ENCODE data around the gene EML1. TPM values are rescaled to one million over a fixed set of nuclear protein-coding genes. Genes with fewer than 3 reads are reported as not detected.

Gene EML1
- total RNA-seq, 2 donors from 2014 or later, result 23.6 to 34.6 TPM

DNA sequence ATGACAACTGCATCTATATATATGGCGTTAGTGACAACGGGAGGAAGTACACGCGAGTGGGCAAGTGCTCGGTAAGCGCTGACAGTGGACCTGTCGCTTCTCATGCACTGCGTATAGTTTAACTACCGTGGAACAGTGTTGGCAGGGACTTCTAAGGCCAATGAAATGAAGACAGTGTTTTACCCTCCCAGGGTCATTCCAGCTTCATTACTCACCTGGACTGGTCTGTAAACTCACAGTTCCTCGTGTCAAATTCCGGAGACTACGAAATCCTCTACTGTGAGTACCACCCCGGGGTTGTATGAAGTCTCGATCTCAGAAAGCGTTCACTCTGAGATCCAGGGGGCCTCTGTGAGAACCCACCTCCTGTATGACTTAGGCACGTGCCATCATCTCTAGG lies 142.8 kb downstream of the EML1 start:
- 95 to 98% methylated on average over 15 to 16 of the region's 16 CpGs for WGBS, 2 donors
- no peak for ATAC-seq
- Histone ChIP-seq H3K4me1 (no peaks in the 10 kb centered on the region), H3K36me3 (replicated peaks in 1 of 2; ENCODE audit: insufficient read depth in 1 of 2, low read depth in 2 of 2) (peaks cover 0 to 2% of the 10 kb centered on the region in 2 donors), H3K4me3 (no peak overlapping the region), H3K27ac (no peak overlapping the region), H3K27me3 (no peaks in the 10 kb centered on the region), H3K9me3 (no peaks in the 10 kb centered on the region)
- DNase-seq, result no peak
- intact Hi-C loops (cut with DNase I), result no loop called here
- TF ChIP-seq, protein P1, sequence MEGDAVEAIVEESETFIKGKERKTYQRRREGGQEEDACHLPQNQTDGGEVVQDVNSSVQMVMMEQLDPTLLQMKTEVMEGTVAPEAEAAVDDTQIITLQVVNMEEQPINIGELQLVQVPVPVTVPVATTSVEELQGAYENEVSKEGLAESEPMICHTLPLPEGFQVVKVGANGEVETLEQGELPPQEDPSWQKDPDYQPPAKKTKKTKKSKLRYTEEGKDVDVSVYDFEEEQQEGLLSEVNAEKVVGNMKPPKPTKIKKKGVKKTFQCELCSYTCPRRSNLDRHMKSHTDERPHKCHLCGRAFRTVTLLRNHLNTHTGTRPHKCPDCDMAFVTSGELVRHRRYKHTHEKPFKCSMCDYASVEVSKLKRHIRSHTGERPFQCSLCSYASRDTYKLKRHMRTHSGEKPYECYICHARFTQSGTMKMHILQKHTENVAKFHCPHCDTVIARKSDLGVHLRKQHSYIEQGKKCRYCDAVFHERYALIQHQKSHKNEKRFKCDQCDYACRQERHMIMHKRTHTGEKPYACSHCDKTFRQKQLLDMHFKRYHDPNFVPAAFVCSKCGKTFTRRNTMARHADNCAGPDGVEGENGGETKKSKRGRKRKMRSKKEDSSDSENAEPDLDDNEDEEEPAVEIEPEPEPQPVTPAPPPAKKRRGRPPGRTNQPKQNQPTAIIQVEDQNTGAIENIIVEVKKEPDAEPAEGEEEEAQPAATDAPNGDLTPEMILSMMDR (IDR thresholded peaks at IDR 0.05), result no peak
- no peak for TF ChIP-seq POLR2A (IDR thresholded peaks at IDR 0.05)

DNA sequence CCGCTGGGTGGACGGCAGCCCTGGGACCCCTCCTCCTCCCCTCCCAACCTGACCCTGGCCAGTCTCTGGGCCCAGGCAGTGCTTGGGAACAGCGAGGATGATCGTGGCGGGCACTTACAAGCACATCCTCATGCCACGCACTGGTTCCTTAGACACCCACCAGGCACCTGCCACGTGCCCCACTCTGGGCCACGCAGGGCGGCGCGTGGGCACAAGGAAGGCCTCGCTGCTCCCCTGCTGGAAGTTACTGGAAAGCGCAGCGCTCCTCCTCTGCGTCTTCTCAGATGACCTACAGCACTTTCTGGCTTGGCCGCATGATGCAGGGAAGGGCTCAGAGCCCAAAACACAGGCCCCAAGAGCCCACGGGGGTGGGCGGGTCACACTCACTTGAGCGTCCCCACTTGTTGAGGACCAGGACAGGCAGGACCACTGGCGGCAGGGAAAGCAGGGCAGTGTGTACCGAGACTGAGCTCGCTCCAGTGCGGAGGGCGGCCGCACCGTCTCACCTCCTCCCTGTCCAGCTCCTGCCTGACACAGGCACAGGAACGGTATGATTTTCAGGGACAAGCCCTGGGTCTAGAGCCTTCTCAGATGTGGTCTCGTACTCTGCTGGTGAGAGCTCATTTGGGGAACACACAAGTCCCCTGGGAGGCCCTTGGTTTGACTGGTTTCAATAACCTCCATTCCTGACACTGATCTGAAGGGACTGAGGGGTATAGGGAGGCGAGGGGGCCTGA lies 143.7 kb downstream of the EML1 start:
- Histone ChIP-seq H3K4me1 (no peaks in the 10 kb centered on the region), H3K36me3 (replicated peaks in 1 of 2; ENCODE audit: insufficient read depth in 1 of 2, low read depth in 2 of 2) (peaks cover 0 to 2% of the 10 kb centered on the region in 2 donors), H3K4me3 (no peak overlapping the region), H3K9me3 (no peaks in the 10 kb centered on the region), H3K27ac (no peak overlapping the region), H3K27me3 (no peaks in the 10 kb centered on the region)
- intact Hi-C loops (cut with DNase I), result no loop called here
- DNase-seq (no peak), ATAC-seq (no peak)
- 91 to 95% methylated on average over 17 to 29 of the region's 29 CpGs for WGBS, 2 donors
- TF ChIP-seq, protein P1 (IDR thresholded peaks at IDR 0.05), result no peak
- TF ChIP-seq POLR2A (IDR thresholded peaks at IDR 0.05), result no peak

DNA sequence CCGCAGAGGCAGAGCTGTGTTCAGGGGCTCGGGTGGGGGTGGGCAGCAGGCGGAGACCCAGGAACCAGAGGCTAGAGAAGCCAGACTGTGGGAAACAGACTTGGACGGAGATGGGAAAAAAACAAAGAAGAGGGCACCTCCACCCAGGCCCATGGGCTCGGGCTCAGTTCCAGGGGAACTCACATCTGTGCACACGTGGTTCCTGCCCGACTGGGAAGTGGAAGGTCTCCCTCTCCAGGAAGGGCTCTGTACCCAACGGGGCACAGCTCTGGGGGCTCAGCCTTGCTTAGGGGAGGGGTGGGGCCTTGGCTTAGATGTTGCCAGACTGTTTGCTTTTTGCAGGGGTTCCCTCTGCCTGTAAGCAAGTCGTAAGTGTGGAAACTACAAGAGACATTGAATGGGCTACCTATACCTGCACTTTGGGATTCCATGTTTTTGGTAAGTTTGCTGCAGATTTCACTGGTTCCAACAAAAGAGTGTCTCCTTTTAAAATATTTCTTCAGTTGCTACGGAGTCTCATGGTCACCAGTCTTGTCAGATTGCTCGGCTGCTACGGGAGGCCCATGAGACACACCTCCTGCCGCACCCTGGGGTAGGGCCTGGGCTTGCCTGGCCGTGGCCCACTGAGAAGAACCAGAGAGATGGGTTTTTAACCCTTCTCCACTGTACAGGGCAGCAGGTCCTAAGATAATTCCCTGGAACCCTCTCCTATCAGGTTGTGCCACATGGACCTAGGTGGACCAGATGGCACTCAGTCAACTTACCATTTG lies 144.4 kb downstream of the EML1 start:
- H3K9me3 ChIP-seq, result no peaks in the 10 kb centered on the region
- no peak overlapping the region for H3K4me3 ChIP-seq
- 81 to 93% methylated on average over 10 to 14 of the region's 14 CpGs for WGBS, 2 donors
- H3K27me3 ChIP-seq, result no peaks in the 10 kb centered on the region
- no peak overlapping the region for H3K27ac ChIP-seq
- H3K36me3 ChIP-seq (replicated peaks in 1 of 2; ENCODE audit: insufficient read depth in 1 of 2, low read depth in 2 of 2), result peaks cover 0 to 2% of the 10 kb centered on the region in 2 donors
- DNase-seq (no peak), ATAC-seq (no peak)
- intact Hi-C loops (cut with DNase I), result no loop called here
- H3K4me1 ChIP-seq, result no peaks in the 10 kb centered on the region
- no peak for TF ChIP-seq POLR2A (IDR thresholded peaks at IDR 0.05)
- TF ChIP-seq, protein P1 (IDR thresholded peaks at IDR 0.05), result no peak

DNA sequence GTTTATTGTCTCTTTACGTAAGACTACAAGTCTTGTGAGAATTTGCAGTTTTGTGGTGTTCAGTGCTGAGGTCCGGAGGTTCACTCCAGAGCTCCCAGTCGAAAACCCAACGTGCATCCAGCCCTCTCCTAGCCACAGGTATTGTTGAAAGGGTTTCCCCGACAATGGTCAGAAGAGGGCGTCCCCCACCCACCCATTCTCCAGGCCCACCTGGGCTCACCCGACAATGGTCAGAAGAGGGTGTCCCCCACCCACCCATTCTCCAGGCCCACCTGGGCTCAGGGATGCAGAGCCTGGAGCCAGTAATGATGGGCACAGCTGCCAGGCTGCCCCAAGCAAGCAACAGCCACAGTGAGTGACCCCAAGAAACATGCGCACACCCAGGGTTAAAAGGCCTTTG lies 145.2 kb downstream of the EML1 start:
- TF ChIP-seq, protein P1 (IDR thresholded peaks at IDR 0.05), result no peak
- TF ChIP-seq POLR2A (IDR thresholded peaks at IDR 0.05), result no peak
- H3K27ac ChIP-seq, result no peak overlapping the region
- peaks cover 0 to 2% of the 10 kb centered on the region in 2 donors for H3K36me3 ChIP-seq (replicated peaks in 1 of 2; ENCODE audit: insufficient read depth in 1 of 2, low read depth in 2 of 2)
- no peak overlapping the region for H3K4me3 ChIP-seq
- no peaks in the 10 kb centered on the region for H3K27me3 ChIP-seq
- no peak for DNase-seq
- intact Hi-C loops (cut with DNase I), result no loop called here
- WGBS, 2 donors, result 90% methylated on average over 7 to 8 of the region's 8 CpGs
- H3K4me1 ChIP-seq, result no peaks in the 10 kb centered on the region
- H3K9me3 ChIP-seq, result no peaks in the 10 kb centered on the region
- no peak for ATAC-seq

Data from body of pancreas (tissue), 4 donors.